ENCODE data around the gene MAG.
A peak's percentile ranks its signal among the peaks of the same experiment; 100 is the strongest.

Gene MAG

DNA sequence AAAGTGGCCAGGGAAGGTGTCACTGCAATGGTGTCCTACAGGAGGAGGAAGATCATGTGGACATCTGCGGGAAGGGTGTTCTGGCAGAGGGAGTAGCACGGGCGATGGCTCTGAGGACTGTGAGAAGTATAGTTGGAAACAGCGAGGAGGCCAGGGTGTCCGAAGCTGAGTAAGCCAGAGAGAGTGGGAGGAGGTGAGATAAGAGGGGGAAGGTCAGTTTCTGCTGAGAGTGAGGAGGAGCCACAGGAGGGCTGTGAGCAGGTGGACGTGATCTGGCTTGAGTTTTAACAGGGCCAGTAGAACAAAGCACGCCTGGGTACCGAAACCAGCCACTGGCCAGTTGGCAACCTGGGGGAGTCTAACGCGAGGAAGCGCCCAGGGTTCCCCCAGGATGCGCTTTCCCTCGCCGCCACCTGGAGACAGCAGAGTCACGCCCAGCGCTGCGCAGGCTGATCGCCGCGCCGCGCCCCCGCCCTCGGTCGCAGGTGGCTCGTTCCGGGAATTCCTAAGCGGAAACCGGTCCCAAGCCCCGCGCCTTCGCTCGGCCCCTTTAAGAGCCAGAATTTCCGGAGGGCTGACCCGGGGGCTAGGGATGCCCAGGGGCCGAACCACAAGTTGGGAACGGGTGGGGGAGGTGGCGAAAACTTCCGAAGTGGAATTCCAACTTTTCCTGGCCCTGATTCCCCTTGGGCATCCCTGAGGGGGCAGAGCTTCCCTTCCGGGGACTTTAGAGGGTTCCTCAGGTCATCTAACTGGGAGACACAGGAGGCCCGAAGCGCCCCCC lies 44.2 kb upstream of the MAG start (continued):
- TF ChIP-seq FEZF1 (tag by site-specific recombination; IDR thresholded peaks at IDR 0.05) (no peak), IKZF3 (tag by site-specific recombination; IDR thresholded peaks at IDR 0.05) (peak; percentile 97), ZNF16 (tag by site-specific recombination; IDR thresholded peaks at IDR 0.05; ENCODE audit: low read depth) (no peak), ZNF791 (tag by site-specific recombination; IDR thresholded peaks at IDR 0.05) (no peak), ZNF707 (tag by site-specific recombination; IDR thresholded peaks at IDR 0.05) (no peak), ZNF121 (tag by site-specific recombination; IDR thresholded peaks at IDR 0.05) (no peak), KLF7 (tag by site-specific recombination; IDR thresholded peaks at IDR 0.05; ENCODE audit: borderline replicate concordance) (no peak), ZNF157 (tag by site-specific recombination; IDR thresholded peaks at IDR 0.05) (no peak), ZNF354C (tag by site-specific recombination; IDR thresholded peaks at IDR 0.05; ENCODE audit: borderline replicate concordance, low read depth) (no peak), REPIN1 (tag by site-specific recombination; IDR thresholded peaks at IDR 0.05; ENCODE audit: low read depth) (no peak), ZBTB8A (tag by site-specific recombination; IDR thresholded peaks at IDR 0.05) (no peak), HOXC10 (CRISPR knock-in tag; IDR thresholded peaks at IDR 0.05) (no peak), ZNF501 (tag by site-specific recombination; IDR thresholded peaks at IDR 0.05) (no peak), KLF1 (tag by site-specific recombination; IDR thresholded peaks at IDR 0.05) (no peak; the same call in 1 of the 2 replicates), ZNF221 (tag by site-specific recombination; IDR thresholded peaks at IDR 0.05; ENCODE audit: borderline replicate concordance) (no peak), SCRT1 (tag by site-specific recombination; IDR thresholded peaks at IDR 0.05; ENCODE audit: borderline replicate concordance) (no peak), ZNF837 (tag by site-specific recombination; IDR thresholded peaks at IDR 0.05) (no peak), ZNF747 (tag by site-specific recombination; IDR thresholded peaks at IDR 0.05) (no peak), ZNF133 (tag by site-specific recombination; IDR thresholded peaks at IDR 0.05) (no peak), ZEB2 (tag by site-specific recombination; IDR thresholded peaks at IDR 0.05) (peak; percentile 56; the same call in 1 of the 2 replicates), ZNF202 (tag by site-specific recombination; IDR thresholded peaks at IDR 0.05; ENCODE audit: borderline replicate concordance) (no peak), ZBTB48 (tag by site-specific recombination; IDR thresholded peaks at IDR 0.05) (peak; percentile 98), ZNF391 (tag by site-specific recombination; IDR thresholded peaks at IDR 0.05; ENCODE audit: borderline replicate concordance, low read depth) (0 out of 2 replicates have a peak, but pooled peaks have one; percentile 33), ZNF629 (tag by site-specific recombination; IDR thresholded peaks at IDR 0.05) (no peak), ZNF600 (tag by site-specific recombination; IDR thresholded peaks at IDR 0.05) (peak; percentile 96; the same call in 1 of the 2 replicates), ZNF248 (tag by site-specific recombination; IDR thresholded peaks at IDR 0.05) (no peak), ZNF274 (IDR thresholded peaks at IDR 0.05; ENCODE audit: low read length) (no peak), ZNF274 (tag by site-specific recombination; IDR thresholded peaks at IDR 0.05; ENCODE audit: borderline replicate concordance) (no peak), ZNF174 (tag by site-specific recombination; IDR thresholded peaks at IDR 0.05) (peak; percentile 97), KLF9 (tag by site-specific recombination; IDR thresholded peaks at IDR 0.05; ENCODE audit: low read depth) (peak; percentile 82)
- TF ChIP-seq, protein P1, sequence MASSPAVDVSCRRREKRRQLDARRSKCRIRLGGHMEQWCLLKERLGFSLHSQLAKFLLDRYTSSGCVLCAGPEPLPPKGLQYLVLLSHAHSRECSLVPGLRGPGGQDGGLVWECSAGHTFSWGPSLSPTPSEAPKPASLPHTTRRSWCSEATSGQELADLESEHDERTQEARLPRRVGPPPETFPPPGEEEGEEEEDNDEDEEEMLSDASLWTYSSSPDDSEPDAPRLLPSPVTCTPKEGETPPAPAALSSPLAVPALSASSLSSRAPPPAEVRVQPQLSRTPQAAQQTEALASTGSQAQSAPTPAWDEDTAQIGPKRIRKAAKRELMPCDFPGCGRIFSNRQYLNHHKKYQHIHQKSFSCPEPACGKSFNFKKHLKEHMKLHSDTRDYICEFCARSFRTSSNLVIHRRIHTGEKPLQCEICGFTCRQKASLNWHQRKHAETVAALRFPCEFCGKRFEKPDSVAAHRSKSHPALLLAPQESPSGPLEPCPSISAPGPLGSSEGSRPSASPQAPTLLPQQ (tag by site-specific recombination; IDR thresholded peaks at IDR 0.05) = peak; percentile 93
- TF ChIP-seq, protein P2, sequence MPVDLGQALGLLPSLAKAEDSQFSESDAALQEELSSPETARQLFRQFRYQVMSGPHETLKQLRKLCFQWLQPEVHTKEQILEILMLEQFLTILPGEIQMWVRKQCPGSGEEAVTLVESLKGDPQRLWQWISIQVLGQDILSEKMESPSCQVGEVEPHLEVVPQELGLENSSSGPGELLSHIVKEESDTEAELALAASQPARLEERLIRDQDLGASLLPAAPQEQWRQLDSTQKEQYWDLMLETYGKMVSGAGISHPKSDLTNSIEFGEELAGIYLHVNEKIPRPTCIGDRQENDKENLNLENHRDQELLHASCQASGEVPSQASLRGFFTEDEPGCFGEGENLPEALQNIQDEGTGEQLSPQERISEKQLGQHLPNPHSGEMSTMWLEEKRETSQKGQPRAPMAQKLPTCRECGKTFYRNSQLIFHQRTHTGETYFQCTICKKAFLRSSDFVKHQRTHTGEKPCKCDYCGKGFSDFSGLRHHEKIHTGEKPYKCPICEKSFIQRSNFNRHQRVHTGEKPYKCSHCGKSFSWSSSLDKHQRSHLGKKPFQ (tag by site-specific recombination; IDR thresholded peaks at IDR 0.05) = no peak
- TF ChIP-seq, protein P3, sequence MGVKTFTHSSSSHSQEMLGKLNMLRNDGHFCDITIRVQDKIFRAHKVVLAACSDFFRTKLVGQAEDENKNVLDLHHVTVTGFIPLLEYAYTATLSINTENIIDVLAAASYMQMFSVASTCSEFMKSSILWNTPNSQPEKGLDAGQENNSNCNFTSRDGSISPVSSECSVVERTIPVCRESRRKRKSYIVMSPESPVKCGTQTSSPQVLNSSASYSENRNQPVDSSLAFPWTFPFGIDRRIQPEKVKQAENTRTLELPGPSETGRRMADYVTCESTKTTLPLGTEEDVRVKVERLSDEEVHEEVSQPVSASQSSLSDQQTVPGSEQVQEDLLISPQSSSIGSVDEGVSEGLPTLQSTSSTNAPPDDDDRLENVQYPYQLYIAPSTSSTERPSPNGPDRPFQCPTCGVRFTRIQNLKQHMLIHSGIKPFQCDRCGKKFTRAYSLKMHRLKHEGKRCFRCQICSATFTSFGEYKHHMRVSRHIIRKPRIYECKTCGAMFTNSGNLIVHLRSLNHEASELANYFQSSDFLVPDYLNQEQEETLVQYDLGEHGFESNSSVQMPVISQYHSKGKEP (tag by site-specific recombination; IDR thresholded peaks at IDR 0.05) = no peak
- TF ChIP-seq, protein P4, sequence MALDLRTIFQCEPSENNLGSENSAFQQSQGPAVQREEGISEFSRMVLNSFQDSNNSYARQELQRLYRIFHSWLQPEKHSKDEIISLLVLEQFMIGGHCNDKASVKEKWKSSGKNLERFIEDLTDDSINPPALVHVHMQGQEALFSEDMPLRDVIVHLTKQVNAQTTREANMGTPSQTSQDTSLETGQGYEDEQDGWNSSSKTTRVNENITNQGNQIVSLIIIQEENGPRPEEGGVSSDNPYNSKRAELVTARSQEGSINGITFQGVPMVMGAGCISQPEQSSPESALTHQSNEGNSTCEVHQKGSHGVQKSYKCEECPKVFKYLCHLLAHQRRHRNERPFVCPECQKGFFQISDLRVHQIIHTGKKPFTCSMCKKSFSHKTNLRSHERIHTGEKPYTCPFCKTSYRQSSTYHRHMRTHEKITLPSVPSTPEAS (tag by site-specific recombination; IDR thresholded peaks at IDR 0.05) = no peak; the same call in none of the 2 replicates
- TF ChIP-seq, protein P5, sequence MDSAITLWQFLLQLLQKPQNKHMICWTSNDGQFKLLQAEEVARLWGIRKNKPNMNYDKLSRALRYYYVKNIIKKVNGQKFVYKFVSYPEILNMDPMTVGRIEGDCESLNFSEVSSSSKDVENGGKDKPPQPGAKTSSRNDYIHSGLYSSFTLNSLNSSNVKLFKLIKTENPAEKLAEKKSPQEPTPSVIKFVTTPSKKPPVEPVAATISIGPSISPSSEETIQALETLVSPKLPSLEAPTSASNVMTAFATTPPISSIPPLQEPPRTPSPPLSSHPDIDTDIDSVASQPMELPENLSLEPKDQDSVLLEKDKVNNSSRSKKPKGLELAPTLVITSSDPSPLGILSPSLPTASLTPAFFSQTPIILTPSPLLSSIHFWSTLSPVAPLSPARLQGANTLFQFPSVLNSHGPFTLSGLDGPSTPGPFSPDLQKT (IDR thresholded peaks at IDR 0.05; ENCODE audit: borderline replicate concordance, low read depth, low read length) = no peak
